NOMO-1 treated with DMSO at 0.1 percent for 48 hours (cell line): ENCODE data around the gene KIF13A.
"Not testable (repeated sequence)": the region's sequence is repeated elsewhere in the genome, so short reads cannot be mapped to it uniquely, and the experiment has no call there.

Experiments
- DNase-seq: peaks from one replicate; lab custom pipeline; 2025; ENCODE audit not compliant: unreplicated experiment; lab: John Stamatoyannopoulos, UW

KIF13A gene

DNA sequence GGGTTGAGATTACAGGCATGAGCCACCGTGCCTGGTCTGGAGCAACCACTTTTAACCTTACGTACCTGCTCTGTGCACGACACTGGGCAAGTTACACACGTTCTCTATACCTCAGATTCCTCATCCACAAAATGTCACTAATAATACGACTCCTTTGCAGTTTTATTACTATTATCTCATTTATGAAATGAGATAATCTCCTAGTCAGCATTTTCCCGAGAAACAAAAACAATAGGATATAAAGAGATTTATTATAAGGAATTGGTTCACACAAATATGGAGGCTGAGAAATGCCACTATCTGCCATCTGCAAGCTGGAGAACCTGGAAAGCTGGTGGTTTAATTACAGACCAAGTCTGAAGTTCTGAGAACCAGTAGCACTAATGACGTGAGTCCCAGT, 12.0 kb upstream of the KIF13A start:
- DNase-seq = no peak

DNA sequence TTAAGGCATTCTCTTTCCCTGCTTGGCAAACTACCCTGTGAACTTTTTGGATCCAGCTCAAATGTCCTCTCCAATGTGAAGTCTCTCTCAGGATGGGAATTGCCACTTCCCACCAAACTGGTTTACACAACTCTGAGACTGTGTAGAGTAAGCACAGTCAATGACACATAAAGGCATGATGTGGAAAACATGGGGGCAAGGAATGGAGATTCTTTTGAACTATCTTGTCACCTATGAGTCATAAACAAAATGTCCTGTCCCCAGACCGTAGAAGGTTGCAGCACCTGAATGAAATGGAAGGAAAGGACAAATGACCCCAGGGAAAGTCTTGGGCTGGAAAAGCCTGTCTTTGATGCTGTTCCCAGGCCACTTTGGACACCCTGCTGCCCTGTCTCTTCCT, 11.0 kb upstream of the KIF13A start:
- DNase-seq = no peak

- peak; percentile 49 for DNase-seq
Measured at GRCh38 chr6:17998003-17998402, 10.6 kb upstream of the KIF13A start.

GRCh38 chr6:17995414-17995813, 8.0 kb upstream of the KIF13A start:
- no peak for DNase-seq

- DNase-seq = no peak
Measured at GRCh38 chr6:17994019-17994418, 6.6 kb upstream of the KIF13A start.

GRCh38 chr6:17988422-17988944, 1.0 kb upstream of the KIF13A start:
- DNase-seq = no peak

DNA sequence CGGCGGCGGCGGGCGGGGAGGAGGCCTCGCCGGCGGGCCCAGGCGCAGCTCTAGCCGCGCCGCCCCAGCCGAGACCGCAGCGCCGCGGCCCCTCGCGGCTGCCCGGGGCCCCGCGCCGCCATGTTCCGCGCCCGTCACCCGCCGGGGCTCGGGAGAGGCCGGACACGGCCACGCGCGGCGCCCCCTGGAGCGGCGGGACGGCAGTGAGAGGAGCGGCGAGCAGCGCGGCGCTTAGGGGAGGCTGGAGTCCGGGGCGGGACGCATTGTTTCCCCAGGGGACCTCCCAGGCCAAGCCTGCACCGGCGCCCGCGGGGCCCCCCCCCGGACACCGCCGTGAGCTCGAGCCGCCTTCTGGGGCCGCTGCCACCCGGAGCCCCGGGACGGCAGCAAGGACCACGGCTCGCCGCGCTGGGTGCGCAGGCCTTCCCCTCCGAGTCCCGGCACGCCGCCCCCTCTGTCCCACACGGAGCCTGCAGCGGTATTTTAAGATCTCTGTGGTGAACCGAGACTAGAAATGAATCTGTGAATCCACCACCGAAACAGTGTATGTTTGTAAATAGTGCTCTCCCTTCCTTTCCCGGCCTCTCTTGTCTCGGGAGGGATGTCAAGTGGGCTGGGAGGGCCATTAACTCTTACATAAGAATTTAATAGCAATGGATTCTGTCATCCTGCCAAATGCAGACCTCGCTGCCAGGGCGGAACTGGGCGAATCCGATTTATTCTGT, 424 bp upstream of the KIF13A start:
- DNase-seq = peak; percentile 53

- peak; percentile 36 for DNase-seq
Measured at GRCh38 chr6:17986656-17987446, 584 bp downstream of the KIF13A start.

GRCh38 chr6:17985934-17986655, 1.3 kb downstream of the KIF13A start:
- DNase-seq = no peak

DNA sequence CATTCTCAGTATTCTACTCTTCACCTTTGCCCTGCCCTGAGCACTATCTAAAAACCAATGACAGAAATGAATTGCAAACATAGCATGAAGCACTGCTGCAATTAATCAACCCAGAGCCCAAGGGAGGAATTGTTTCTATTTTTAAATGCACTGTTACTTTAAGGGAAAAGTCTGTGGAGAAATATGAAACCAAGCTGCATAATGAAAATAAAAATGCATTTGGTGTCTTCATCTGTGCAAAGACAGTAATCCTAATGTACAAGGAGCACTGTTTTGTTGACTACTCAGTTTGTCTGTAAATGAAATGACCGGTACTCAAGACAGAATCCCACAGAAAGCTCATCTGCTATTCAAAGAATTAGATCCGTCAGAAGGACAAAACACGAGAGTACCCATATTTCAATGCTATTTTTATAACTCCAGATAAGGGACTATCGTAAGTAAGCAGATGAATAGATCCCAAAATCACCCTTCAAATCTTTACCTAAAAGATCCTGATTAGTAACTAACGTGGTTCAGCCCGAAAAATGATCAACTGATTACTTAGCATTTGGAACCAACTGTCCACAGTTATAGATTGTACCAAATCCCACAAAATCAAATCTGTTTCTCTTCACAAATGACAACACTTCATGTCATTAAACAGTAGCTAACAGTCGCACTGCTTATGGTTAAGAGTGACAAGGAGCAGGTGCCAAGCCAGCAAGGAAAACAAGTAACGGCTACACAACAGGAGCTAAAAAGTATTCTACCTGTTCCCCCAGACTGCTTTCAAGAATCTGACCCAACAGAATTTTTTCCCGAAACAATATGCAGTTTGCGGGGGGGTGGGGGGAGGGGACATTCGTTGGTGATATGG, 2.4 kb downstream of the KIF13A start:
- DNase-seq = no peak

DNA sequence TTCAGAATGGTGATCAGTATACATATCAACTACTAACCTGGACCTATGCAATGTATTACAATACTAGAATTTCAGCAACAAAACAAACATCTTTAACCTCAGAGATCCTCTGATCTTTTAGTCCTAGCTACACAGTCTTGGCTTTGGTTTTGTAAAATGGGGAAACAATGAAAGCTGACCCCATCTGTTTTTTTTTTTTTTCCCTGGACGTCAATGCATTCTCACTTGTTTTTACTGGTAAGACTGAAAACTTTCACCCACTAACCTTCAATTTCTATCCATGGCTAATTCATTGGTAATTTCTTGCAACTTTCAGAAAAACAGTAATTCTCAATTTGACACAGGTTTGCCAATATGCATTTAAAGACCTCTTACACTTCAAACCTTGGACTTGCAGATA, 3.0 kb downstream of the KIF13A start:
- DNase-seq = no peak

DNA sequence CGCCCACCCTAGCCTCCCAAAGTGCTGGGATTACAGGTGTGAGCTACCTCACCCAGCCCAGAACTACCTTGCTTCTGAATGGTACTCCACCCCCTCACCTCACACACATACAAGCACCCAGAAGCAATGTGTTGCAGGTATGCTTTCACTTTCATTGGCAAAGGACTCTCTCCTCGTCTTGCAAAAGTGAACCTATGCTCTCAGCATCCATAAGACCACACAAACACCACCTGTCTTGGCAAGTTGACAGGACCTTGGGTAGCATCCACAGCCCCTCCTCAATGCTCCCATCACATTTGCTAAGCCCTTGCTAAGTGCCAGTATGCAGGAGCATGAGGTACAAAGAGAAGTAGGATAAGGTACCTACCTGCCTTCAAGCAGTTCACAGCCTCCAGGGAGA, 3.7 kb downstream of the KIF13A start:
- DNase-seq = no peak

GRCh38 chr6:17980329-17980728, 7.1 kb downstream of the KIF13A start:
- no peak for DNase-seq

DNA sequence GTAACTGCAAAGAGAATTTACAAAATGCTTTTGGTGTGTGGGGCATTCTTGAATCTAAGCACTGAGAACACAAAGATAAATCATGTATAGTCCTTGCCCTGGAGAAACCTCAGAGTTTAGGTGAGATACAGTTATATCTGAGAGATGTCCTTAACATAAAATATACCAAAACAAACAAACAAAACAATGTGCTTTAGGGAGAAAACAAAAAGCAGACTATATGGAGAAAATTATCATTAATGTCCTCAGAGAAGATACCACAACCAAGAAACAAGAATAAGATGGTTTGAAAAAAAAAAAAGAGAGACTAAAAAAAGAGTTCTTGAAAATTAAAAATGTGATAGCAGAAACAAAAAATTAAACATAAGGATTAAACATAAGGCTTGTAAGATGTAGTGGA, 8.0 kb downstream of the KIF13A start:
- DNase-seq = no peak

DNA sequence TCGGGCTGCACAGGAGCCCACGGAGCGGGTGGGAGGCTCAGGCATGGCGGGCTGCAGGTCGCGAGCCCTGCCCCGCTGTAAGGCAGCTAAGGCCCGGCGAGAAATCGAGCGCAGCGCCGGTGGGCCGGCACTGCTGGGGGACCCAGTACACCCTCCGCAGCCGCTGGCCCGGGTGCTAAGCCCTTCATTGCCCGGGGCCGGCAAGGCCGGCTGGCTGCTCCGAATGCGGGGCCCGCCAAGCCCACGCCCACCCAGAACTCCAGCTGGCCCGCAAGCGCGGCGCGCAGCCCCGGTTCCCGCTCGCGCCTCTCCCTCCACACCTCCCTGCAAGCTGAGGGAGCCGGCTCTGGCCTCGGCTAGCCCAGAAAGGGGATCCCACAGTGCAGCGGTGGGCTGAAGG, 11.2 kb downstream of the KIF13A start:
- DNase-seq = not testable (repeated sequence)

DNA sequence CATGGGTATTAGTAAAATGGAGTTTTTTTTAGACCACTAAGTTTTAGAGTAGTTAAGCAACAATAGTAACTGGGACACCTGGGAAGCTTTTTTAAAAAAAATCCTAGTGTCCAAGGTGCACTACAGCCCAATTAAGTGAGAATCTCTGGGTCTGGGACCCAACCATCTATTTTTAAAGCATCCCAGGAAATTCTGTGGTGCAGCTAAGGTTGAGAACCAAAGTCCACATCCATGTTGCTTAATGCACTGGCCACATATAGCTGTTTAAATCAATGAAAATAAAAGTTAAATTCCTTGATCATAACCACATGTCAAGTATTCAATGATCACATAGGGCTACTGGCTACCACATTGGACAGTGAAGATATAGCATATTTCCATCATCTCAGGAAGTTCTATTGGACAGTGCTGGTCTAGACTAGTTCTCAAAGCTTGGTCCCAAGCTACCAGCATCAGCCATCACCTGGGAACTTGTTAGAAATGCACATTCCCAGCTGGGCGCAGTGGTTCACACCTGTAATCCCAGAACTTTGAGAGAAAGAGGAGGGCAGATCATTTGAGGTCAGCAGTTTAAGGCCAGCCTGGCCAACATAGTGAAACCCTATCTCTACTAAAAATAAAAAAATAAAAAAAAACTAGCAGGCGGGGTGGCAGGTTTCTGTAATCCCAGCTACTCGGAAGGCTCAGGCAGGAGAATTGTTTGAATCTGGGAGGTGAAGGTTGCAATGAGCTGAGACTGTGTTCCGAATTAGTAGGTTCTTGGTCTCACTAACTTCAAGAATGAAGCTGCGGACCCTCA, 12.7 kb downstream of the KIF13A start:
- DNase-seq = no peak

- DNase-seq = no peak
Measured at GRCh38 chr6:17972978-17973622, 14.3 kb downstream of the KIF13A start.

- no peak for DNase-seq
Measured at GRCh38 chr6:17972074-17972952, 15.1 kb downstream of the KIF13A start.
